H1 (cell line): ENCODE measurements around the gene CAMTA1. TPM values are rescaled to one million over a fixed set of nuclear protein-coding genes. Genes with fewer than 3 reads are reported as not detected.

ENCODE experiments used
- CTCF ChIA-PET: fragments of 300-600 bp; sonication (Branson Sonifier 250); formaldehyde crosslinking; loops from one replicate; lab custom pipeline; 2021; ENCODE audit not compliant: partially characterized antibody; lab: Charles Lee
- POLR2A ChIA-PET: fragments of 300-600 bp; sonication (Branson Sonifier 250); formaldehyde crosslinking; loops from one replicate; lab custom pipeline; 2021; ENCODE audit warnings: inconsistent platforms; ENCODE audit not compliant: partially characterized antibody; lab: Charles Lee
- DNase-seq, 2 experiments: peaks; one replicate each; pipeline versions ENCODE4 v3.0.0 to v3.0.0-alpha.2; 2010 to 2022; ENCODE audit warnings: low spot score in 2 of 2, low read depth in 1 of 2, mixed read lengths in 1 of 2
- FAIRE-seq: peaks from 2 replicates; lab custom pipeline; 2011; peaks lifted over from hg19 to GRCh38; lab: Jason Lieb, UNC
- H2AFZ ChIP-seq: 2 replicates; pipeline ENCODE4 v1.8.1; 2012; ENCODE audit warnings: low read length, inconsistent platforms
- H2AK5ac ChIP-seq: 2 replicates; pipeline ENCODE4 v1.6.1; 2013; ENCODE audit warnings: low read depth, low read length
- H2BK120ac ChIP-seq: replicated peaks from 2 replicates; pipeline ENCODE3; 2013; ENCODE audit warnings: low read depth, low read length, inconsistent platforms
- H2BK12ac ChIP-seq: 2 replicates; pipeline ENCODE4 v1.6.1; 2013; ENCODE audit warnings: low read depth, low read length
- H2BK15ac ChIP-seq: 2 replicates; pipeline ENCODE4 v1.6.1; 2013; ENCODE audit warnings: low read length
- H2BK20ac ChIP-seq: 2 replicates; pipeline ENCODE4 v1.6.1; 2013; ENCODE audit warnings: low read length
- H2BK5ac ChIP-seq: 2 replicates; pipeline ENCODE4 v1.6.1; 2013; ENCODE audit warnings: low read depth, low read length
- H3K14ac ChIP-seq: 2 replicates; pipeline ENCODE4 v1.6.1; 2013; ENCODE audit warnings: inconsistent platforms; ENCODE audit not compliant: insufficient read length
- H3K18ac ChIP-seq: 2 replicates; pipeline ENCODE4 v1.6.1; 2013; ENCODE audit warnings: low read length; ENCODE audit errors: extremely low read depth
- H3K23ac ChIP-seq: 2 replicates; pipeline ENCODE4 v1.6.1; 2013; ENCODE audit warnings: inconsistent platforms; ENCODE audit not compliant: insufficient read length
- H3K23me2 ChIP-seq: 2 replicates; pipeline ENCODE4 v1.6.1; 2013; ENCODE audit warnings: low read depth, low read length
- H3K27ac ChIP-seq: 2 replicates; pipeline ENCODE4 v1.6.1; 2011; ENCODE audit warnings: low read depth, low read length, inconsistent platforms
- H3K27me3 ChIP-seq, 4 experiments: replicated peaks in 1 of 4; 1 replicate in 1 of 4; 2 replicates in 3 of 4; pipeline versions ENCODE4 v1.6.1 to v1.8.1; 2011 to 2013; ENCODE audit warnings: low read length in 3 of 4, mild to moderate bottlenecking in 3 of 4, inconsistent platforms in 2 of 4, mixed read lengths in 2 of 4, moderate library complexity in 1 of 4; ENCODE audit not compliant: control insufficient read depth in 3 of 4, insufficient read depth in 3 of 4; ENCODE audit errors: extremely low read depth in 1 of 4
- H3K36me3 ChIP-seq, 4 experiments: 2 replicates each; pipeline versions ENCODE4 v1.6.1 to v1.8.1; 2011 to 2013; ENCODE audit warnings: mild to moderate bottlenecking in 4 of 4, low read length in 3 of 4, moderate library complexity in 2 of 4, control low read depth in 1 of 4, inconsistent platforms in 1 of 4; ENCODE audit not compliant: insufficient read depth in 4 of 4, control insufficient read depth in 2 of 4
- H3K4ac ChIP-seq: replicated peaks from 2 replicates; pipeline ENCODE3; 2013; ENCODE audit warnings: low read length, low read depth, mixed read lengths, inconsistent platforms; ENCODE audit not compliant: insufficient read length
- H3K4me1 ChIP-seq, 4 experiments: replicated peaks in 1 of 4; 1 replicate in 1 of 4; 2 replicates in 3 of 4; pipeline versions ENCODE4 v1.6.1 to v1.8.1; 2011 to 2013; ENCODE audit warnings: low read length in 3 of 4, inconsistent platforms in 2 of 4, mixed read lengths in 1 of 4; ENCODE audit not compliant: insufficient read depth in 4 of 4, control insufficient read depth in 3 of 4
- H3K4me2 ChIP-seq, 2 experiments: 2 replicates each; pipeline versions ENCODE4 v1.6.1 to v1.8.1; 2011 to 2013; ENCODE audit warnings: low read depth in 2 of 2, low read length in 2 of 2, control low read depth in 1 of 2, inconsistent platforms in 1 of 2, mild to moderate bottlenecking in 1 of 2; ENCODE audit not compliant: insufficient read depth in 1 of 2
- H3K4me3 ChIP-seq, 4 experiments: fragments of 200-600, 300-600 bp in 1 of 4; sonication (generic), shearing (Covaris generic), sonication (Bioruptor Twin) in 1 of 4; 2 replicates each; pipeline versions ENCODE4 v1.5.1 to v1.8.1; 2011 to 2016; ENCODE audit warnings: low read length in 4 of 4, low read depth in 3 of 4, control low read depth in 2 of 4, inconsistent platforms in 2 of 4, mild to moderate bottlenecking in 2 of 4, mixed read lengths in 1 of 4, moderate library complexity in 1 of 4; ENCODE audit not compliant: insufficient read depth in 2 of 4; ENCODE audit errors: extremely low read depth in 1 of 4
- H3K56ac ChIP-seq: replicated peaks from 2 replicates; pipeline ENCODE3; 2013; ENCODE audit warnings: low read depth, mild to moderate bottlenecking, mixed read lengths, low read length, inconsistent platforms; ENCODE audit not compliant: insufficient read length
- H3K79me1 ChIP-seq: 2 replicates; pipeline ENCODE4 v1.6.1; 2013; ENCODE audit warnings: low read depth, low read length, control low read depth
- H3K79me2 ChIP-seq, 2 experiments: 2 replicates each; pipeline versions ENCODE4 v1.6.1 to v1.8.1; 2012 to 2013; ENCODE audit warnings: low read length in 2 of 2, mild to moderate bottlenecking in 2 of 2, inconsistent platforms in 1 of 2; ENCODE audit not compliant: insufficient read depth in 2 of 2, control insufficient read depth in 1 of 2
- H3K9ac ChIP-seq, 4 experiments: replicated peaks in 1 of 4; 1 replicate in 1 of 4; 2 replicates in 3 of 4; pipeline versions ENCODE4 v1.6.1 to v1.8.1; 2011 to 2013; ENCODE audit warnings: low read depth in 3 of 4, low read length in 3 of 4, control low read depth in 2 of 4, mild to moderate bottlenecking in 2 of 4, moderate library complexity in 2 of 4, inconsistent platforms in 1 of 4; ENCODE audit errors: extremely low read depth in 1 of 4
- H3K9me3 ChIP-seq, 2 experiments: 2 replicates each; pipeline versions ENCODE4 v1.6.1 to v1.8.1; 2012 to 2013; ENCODE audit warnings: mild to moderate bottlenecking in 2 of 2, moderate library complexity in 2 of 2, control low read depth in 1 of 2, inconsistent platforms in 1 of 2, low read depth in 1 of 2, low read length in 1 of 2, mixed read lengths in 1 of 2; ENCODE audit not compliant: insufficient read depth in 2 of 2
- H4K20me1 ChIP-seq, 2 experiments: replicated peaks in 1 of 2; 2 replicates each; pipeline versions ENCODE3 to v1.8.1; 2011 to 2013; ENCODE audit warnings: inconsistent platforms in 2 of 2, low read length in 2 of 2, mild to moderate bottlenecking in 1 of 2; ENCODE audit not compliant: insufficient read depth in 2 of 2, control insufficient read depth in 1 of 2
- H4K5ac ChIP-seq: 2 replicates; pipeline ENCODE4 v1.6.1; 2013; ENCODE audit warnings: low read length, low read depth, mixed read lengths, inconsistent platforms; ENCODE audit not compliant: insufficient read length
- H4K8ac ChIP-seq: 2 replicates; pipeline ENCODE4 v1.8.0; 2013; ENCODE audit warnings: mild to moderate bottlenecking, moderate library complexity, low read length, inconsistent platforms; ENCODE audit not compliant: insufficient read depth; ENCODE audit errors: extremely low read depth
- H4K91ac ChIP-seq: replicated peaks from 2 replicates; pipeline ENCODE3; 2013; ENCODE audit warnings: low read length, mixed read lengths, inconsistent platforms; ENCODE audit not compliant: insufficient read length
- TEAD4 ChIP-seq: IDR thresholded peaks from 2 replicates; pipeline ENCODE4 v1.6.1; 2012; ENCODE audit warnings: low read depth, low read length, inconsistent platforms, mixed read lengths
- WGBS, 2 experiments: shearing (Covaris generic) in 1 of 2; methylation state at CpG; one replicate each; pipeline versions ENCODE4 v1.1.6 to v1.1.7; 2013 to 2015; ENCODE audit warnings: low lambda C conversion rate in 2 of 2, mixed read lengths in 2 of 2, inconsistent platforms in 1 of 2, low coverage in 1 of 2, missing lambda C conversion rate in 1 of 2; ENCODE audit not compliant: insufficient replicate concordance in 2 of 2, insufficient coverage in 1 of 2, insufficient read length in 1 of 2; ENCODE audit errors: extremely low coverage in 1 of 2, missing lambda C conversion rate in 1 of 2; 5-methylcytosine and 5-hydroxymethylcytosine counted together
- polyA plus RNA-seq, 7 experiments: library from polyadenylated mRNA; depleted of rRNA in 3 of 7; stranded (reverse) in 5 of 7; unstranded in 2 of 7; fragments of >200 nt in 5 of 7; fragments of 200-250 nt in 2 of 7; gene quantifications; 1 replicate in 5 of 7; 2 replicates in 1 of 7; 4 replicates in 1 of 7; pipeline versions ENCODE4 v1.2.1 to v1.2.3, GENCODE V29; 2011 to 2013; ENCODE audit warnings: missing spikeins in 2 of 7, mixed read lengths in 2 of 7
- total RNA-seq: library from RNA; stranded (reverse); fragmentation: NEBNext Ultra II Directional; extraction: Animal tissue kit (Norgen Biotek cat#: 25700); gene quantifications from 2 replicates; pipeline ENCODE4 v1.2.1, GENCODE V29; 2021

The CAMTA1 gene
- total and polyA plus RNA-seq, 2 of the 8 experiments (the other 6 are each of a cell fraction or from before 2014, with no cell fraction given): 65.0 to 119 TPM

GRCh38 chr1:7751174-7751573 lies 965.9 kb downstream of the CAMTA1 start:
- H3K79me2 ChIP-seq: no peaks in the 10 kb centered on the region

More at GRCh38 chr1:7751174-7751573, 965.9 kb downstream of the CAMTA1 start:
- no peak overlapping the region for H2BK5ac ChIP-seq
- H4K20me1 ChIP-seq: no peaks in the 10 kb centered on the region
- H4K5ac ChIP-seq: no peak overlapping the region
- ChIA-PET POLR2A (interaction anchor here (1.8 to 5.0 kb wide), 2 partner anchors 76 to 82 kb away, joined by 6 to 36 read pairs; no protein-coding TSS in a partner anchor), CTCF (interaction anchor here (1.0 to 11.7 kb wide), 9 partner anchors 8 to 225 kb away, joined by 4 to 554 read pairs (median 12); no protein-coding TSS in a partner anchor)
- H3K27ac ChIP-seq: no peak overlapping the region
- H2AK5ac ChIP-seq: no peak overlapping the region
- WGBS, 2 experiments: 82% methylated on average over 11 of the region's 11 CpGs; no CpG with 5 or more reads in 1 of the 2 experiments
- no peak overlapping the region for H3K4ac ChIP-seq
- TF ChIP-seq TEAD4: no peak
- no peak overlapping the region for H2BK12ac ChIP-seq
- H3K14ac ChIP-seq: no peak overlapping the region
- no peak overlapping the region for H3K23ac ChIP-seq
- peaks cover 3 to 9% (median 6%) of the 10 kb centered on the region in 4 experiments; a peak in 6 of 7 replicates for H3K4me1 ChIP-seq
- no peak overlapping the region for H2BK15ac ChIP-seq
- no peak overlapping the region for H3K4me3 ChIP-seq
- no peak overlapping the region for H2BK120ac ChIP-seq
- DNase-seq (no peak), FAIRE-seq (no peak)
- no peak overlapping the region for H2AFZ ChIP-seq
- H3K18ac ChIP-seq: no peak overlapping the region
- no peaks in the 10 kb centered on the region; the same call in 1 of the 2 replicates for H3K23me2 ChIP-seq
- no peak overlapping the region for H2BK20ac ChIP-seq
- H3K79me1 ChIP-seq: no peaks in the 10 kb centered on the region
- no peaks in the 10 kb centered on the region for H3K9me3 ChIP-seq
- no peak overlapping the region for H4K8ac ChIP-seq
- H3K56ac ChIP-seq: no peak overlapping the region
- H4K91ac ChIP-seq: no peak overlapping the region
- no peak overlapping the region for H3K4me2 ChIP-seq
- H3K9ac ChIP-seq: no peak overlapping the region
- no peaks in the 10 kb centered on the region for H3K27me3 ChIP-seq
- H3K36me3 ChIP-seq: peaks cover 0 to 3% (median 0%) of the 10 kb centered on the region in 4 experiments; a peak in 1 of 8 replicates
